SK-N-SH (cell line): ENCODE data around the gene AEBP1.

ENCODE experiments used
- EP300 ChIP-seq, 2 experiments: IDR thresholded peaks; 2 replicates each; pipeline versions ENCODE4 v1.4.0 to v1.6.1; 2012; ENCODE audit warnings: borderline replicate concordance in 1 of 2, low read depth in 1 of 2, low read length in 1 of 2
- GABPA ChIP-seq: IDR thresholded peaks from 2 replicates; pipeline ENCODE4 v1.4.0; 2012; ENCODE audit warnings: low read depth, mild to moderate bottlenecking
- MXI1 ChIP-seq: IDR thresholded peaks from 2 replicates; pipeline ENCODE4 v1.6.1; 2012; ENCODE audit warnings: mild to moderate bottlenecking, low read depth, low read length, improper control_type of control experiment
- NRF1 ChIP-seq: IDR thresholded peaks from 2 replicates; pipeline ENCODE4 v1.6.1; 2012; ENCODE audit warnings: low read depth, mild to moderate bottlenecking, low read length
- POLR2AphosphoS5 ChIP-seq: IDR thresholded peaks from 2 replicates; pipeline ENCODE4 v1.6.1; 2012; ENCODE audit warnings: low read depth, low read length
- TF ChIP-seq, protein P1 (sequence below): fragments of 200-600 bp; sonication (generic); IDR thresholded peaks from 2 replicates; pipeline ENCODE4 v1.6.1; 2017; ENCODE audit warnings: antibody characterized with exemption, mild to moderate bottlenecking, moderate library complexity
- TF ChIP-seq, protein P2 (sequence below): IDR thresholded peaks from 2 replicates; pipeline ENCODE4 v1.4.0; 2012; ENCODE audit warnings: low read depth, borderline replicate concordance

DNA sequence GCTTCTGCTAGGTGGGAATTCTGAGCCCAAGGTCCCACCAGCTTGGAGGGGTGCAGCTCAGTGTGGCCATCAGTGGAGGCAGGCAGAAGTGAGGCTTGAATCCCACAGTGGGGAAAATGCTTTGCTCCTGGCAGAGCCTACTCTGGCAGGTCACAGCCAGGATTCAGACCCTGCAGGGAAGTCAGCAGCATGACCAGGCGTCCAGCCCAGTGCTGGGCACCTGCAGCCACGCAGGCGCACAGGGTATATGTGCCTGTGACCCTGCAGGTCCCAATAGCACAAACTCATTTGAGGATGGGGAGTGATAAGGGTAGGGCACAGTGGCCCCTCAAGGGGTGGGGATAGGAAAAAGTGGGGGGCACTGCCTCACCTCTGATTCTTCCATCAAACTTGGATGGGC, 8.4 kb upstream of the AEBP1 start:
- TF ChIP-seq, protein P1, sequence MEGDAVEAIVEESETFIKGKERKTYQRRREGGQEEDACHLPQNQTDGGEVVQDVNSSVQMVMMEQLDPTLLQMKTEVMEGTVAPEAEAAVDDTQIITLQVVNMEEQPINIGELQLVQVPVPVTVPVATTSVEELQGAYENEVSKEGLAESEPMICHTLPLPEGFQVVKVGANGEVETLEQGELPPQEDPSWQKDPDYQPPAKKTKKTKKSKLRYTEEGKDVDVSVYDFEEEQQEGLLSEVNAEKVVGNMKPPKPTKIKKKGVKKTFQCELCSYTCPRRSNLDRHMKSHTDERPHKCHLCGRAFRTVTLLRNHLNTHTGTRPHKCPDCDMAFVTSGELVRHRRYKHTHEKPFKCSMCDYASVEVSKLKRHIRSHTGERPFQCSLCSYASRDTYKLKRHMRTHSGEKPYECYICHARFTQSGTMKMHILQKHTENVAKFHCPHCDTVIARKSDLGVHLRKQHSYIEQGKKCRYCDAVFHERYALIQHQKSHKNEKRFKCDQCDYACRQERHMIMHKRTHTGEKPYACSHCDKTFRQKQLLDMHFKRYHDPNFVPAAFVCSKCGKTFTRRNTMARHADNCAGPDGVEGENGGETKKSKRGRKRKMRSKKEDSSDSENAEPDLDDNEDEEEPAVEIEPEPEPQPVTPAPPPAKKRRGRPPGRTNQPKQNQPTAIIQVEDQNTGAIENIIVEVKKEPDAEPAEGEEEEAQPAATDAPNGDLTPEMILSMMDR: no peak
- TF ChIP-seq, protein P2, sequence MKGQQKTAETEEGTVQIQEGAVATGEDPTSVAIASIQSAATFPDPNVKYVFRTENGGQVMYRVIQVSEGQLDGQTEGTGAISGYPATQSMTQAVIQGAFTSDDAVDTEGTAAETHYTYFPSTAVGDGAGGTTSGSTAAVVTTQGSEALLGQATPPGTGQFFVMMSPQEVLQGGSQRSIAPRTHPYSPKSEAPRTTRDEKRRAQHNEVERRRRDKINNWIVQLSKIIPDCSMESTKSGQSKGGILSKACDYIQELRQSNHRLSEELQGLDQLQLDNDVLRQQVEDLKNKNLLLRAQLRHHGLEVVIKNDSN: no peak
- TF ChIP-seq POLR2AphosphoS5 (no peak), EP300 (IDR thresholded peaks at IDR 0.05; ENCODE audit: borderline replicate concordance in 1 of 2, low read depth in 1 of 2, low read length in 1 of 2) (no peak), MXI1 (no peak), GABPA (no peak), NRF1 (no peak)
